ENCODE results near the gene BCLAF1.
"Not testable (repeated sequence)": the region's sequence is repeated elsewhere in the genome, so short reads cannot be mapped to it uniquely, and the experiment has no call there.

BCLAF1 gene

GRCh38 chr6:136228814-136229213, 60.8 kb downstream of the BCLAF1 start:
- peaks cover 12 to 15% of the 10 kb centered on the region in 2 donors for H3K4me1 ChIP-seq (ENCODE audit: control insufficient read depth in 1 of 2, insufficient read depth in 2 of 2, low read length in 2 of 2)
- no peak overlapping the region for H3K9ac ChIP-seq (ENCODE audit: low read depth in 1 of 2, low read length in 2 of 2)
- H3K4me3 ChIP-seq (ENCODE audit: low read depth in 1 of 2, low read length in 2 of 2) = no peak overlapping the region
- no peaks in the 10 kb centered on the region for H3K27me3 ChIP-seq (ENCODE audit: control insufficient read depth in 1 of 2, insufficient read depth in 2 of 2, low read length in 2 of 2)
- no peak overlapping the region for H3K27ac ChIP-seq (ENCODE audit: low read depth, low read length)
- H3K36me3 ChIP-seq (ENCODE audit: control insufficient read depth in 1 of 2, insufficient read depth in 2 of 2, low read length in 2 of 2) = no peaks in the 10 kb centered on the region
- H3K9me3 ChIP-seq (ENCODE audit: control insufficient read depth in 1 of 2, low read length in 2 of 2) = no peaks in the 10 kb centered on the region

- Histone ChIP-seq H3K9me3 (ENCODE audit: control insufficient read depth in 1 of 2, low read length in 2 of 2) (no peaks in the 10 kb centered on the region), H3K27ac (ENCODE audit: low read depth, low read length) (no peak overlapping the region), H3K27me3 (ENCODE audit: control insufficient read depth in 1 of 2, insufficient read depth in 2 of 2, low read length in 2 of 2) (no peaks in the 10 kb centered on the region), H3K9ac (ENCODE audit: low read depth in 1 of 2, low read length in 2 of 2) (peak overlapping the region; percentile 4 to 41), H3K4me3 (ENCODE audit: low read depth in 1 of 2, low read length in 2 of 2) (peak overlapping the region; percentile 44 to 72), H3K36me3 (ENCODE audit: control insufficient read depth in 1 of 2, insufficient read depth in 2 of 2, low read length in 2 of 2) (no peaks in the 10 kb centered on the region), H3K4me1 (ENCODE audit: control insufficient read depth in 1 of 2, insufficient read depth in 2 of 2, low read length in 2 of 2) (peaks cover 12 to 15% of the 10 kb centered on the region in 2 donors)
These were observed 62.8 kb downstream of the BCLAF1 start for GRCh38 chr6:136226674-136227377.

GRCh38 chr6:136226027-136226673, 63.5 kb downstream of the BCLAF1 start:
- H3K4me1 ChIP-seq (ENCODE audit: control insufficient read depth in 1 of 2, insufficient read depth in 2 of 2, low read length in 2 of 2) = peaks cover 12 to 15% of the 10 kb centered on the region in 2 donors
- H3K36me3 ChIP-seq (ENCODE audit: control insufficient read depth in 1 of 2, insufficient read depth in 2 of 2, low read length in 2 of 2) = no peaks in the 10 kb centered on the region
- peak overlapping the region; percentile 4 to 41 for H3K9ac ChIP-seq (ENCODE audit: low read depth in 1 of 2, low read length in 2 of 2)
- peak overlapping the region; percentile 44 to 72 for H3K4me3 ChIP-seq (ENCODE audit: low read depth in 1 of 2, low read length in 2 of 2)
- H3K27me3 ChIP-seq (ENCODE audit: control insufficient read depth in 1 of 2, insufficient read depth in 2 of 2, low read length in 2 of 2) = no peaks in the 10 kb centered on the region
- no peak overlapping the region for H3K27ac ChIP-seq (ENCODE audit: low read depth, low read length)
- H3K9me3 ChIP-seq (ENCODE audit: control insufficient read depth in 1 of 2, low read length in 2 of 2) = no peaks in the 10 kb centered on the region

GRCh38 chr6:136225496-136225895, 64.2 kb downstream of the BCLAF1 start:
- no peaks in the 10 kb centered on the region for H3K27me3 ChIP-seq (ENCODE audit: control insufficient read depth in 1 of 2, insufficient read depth in 2 of 2, low read length in 2 of 2)
- H3K4me3 ChIP-seq (ENCODE audit: low read depth in 1 of 2, low read length in 2 of 2) = no peak overlapping the region
- peaks cover 12 to 15% of the 10 kb centered on the region in 2 donors for H3K4me1 ChIP-seq (ENCODE audit: control insufficient read depth in 1 of 2, insufficient read depth in 2 of 2, low read length in 2 of 2)
- no peaks in the 10 kb centered on the region for H3K9me3 ChIP-seq (ENCODE audit: control insufficient read depth in 1 of 2, low read length in 2 of 2)
- no peaks in the 10 kb centered on the region for H3K36me3 ChIP-seq (ENCODE audit: control insufficient read depth in 1 of 2, insufficient read depth in 2 of 2, low read length in 2 of 2)
- H3K9ac ChIP-seq (ENCODE audit: low read depth in 1 of 2, low read length in 2 of 2) = no peak overlapping the region
- H3K27ac ChIP-seq (ENCODE audit: low read depth, low read length) = no peak overlapping the region

GRCh38 chr6:136224974-136225373, 64.7 kb downstream of the BCLAF1 start:
- not testable (repeated sequence) for H3K4me3 ChIP-seq (ENCODE audit: low read depth in 1 of 2, low read length in 2 of 2); H3K36me3 ChIP-seq (ENCODE audit: control insufficient read depth in 1 of 2, insufficient read depth in 2 of 2, low read length in 2 of 2); H3K9me3 ChIP-seq (ENCODE audit: control insufficient read depth in 1 of 2, low read length in 2 of 2); H3K27ac ChIP-seq (ENCODE audit: low read depth, low read length); H3K9ac ChIP-seq (ENCODE audit: low read depth in 1 of 2, low read length in 2 of 2); H3K27me3 ChIP-seq (ENCODE audit: control insufficient read depth in 1 of 2, insufficient read depth in 2 of 2, low read length in 2 of 2)
- peaks cover 12 to 15% of the 10 kb centered on the region in 2 donors for H3K4me1 ChIP-seq (ENCODE audit: control insufficient read depth in 1 of 2, insufficient read depth in 2 of 2, low read length in 2 of 2)

GRCh38 chr6:136216503-136217401, 72.9 kb downstream of the BCLAF1 start:
- Histone ChIP-seq H3K27ac (ENCODE audit: low read depth, low read length) (no peak overlapping the region), H3K36me3 (ENCODE audit: control insufficient read depth in 1 of 2, insufficient read depth in 2 of 2, low read length in 2 of 2) (no peaks in the 10 kb centered on the region), H3K9ac (ENCODE audit: low read depth in 1 of 2, low read length in 2 of 2) (no peak overlapping the region), H3K27me3 (ENCODE audit: control insufficient read depth in 1 of 2, insufficient read depth in 2 of 2, low read length in 2 of 2) (no peaks in the 10 kb centered on the region), H3K4me3 (ENCODE audit: low read depth in 1 of 2, low read length in 2 of 2) (no peak overlapping the region), H3K9me3 (ENCODE audit: control insufficient read depth in 1 of 2, low read length in 2 of 2) (no peaks in the 10 kb centered on the region), H3K4me1 (ENCODE audit: control insufficient read depth in 1 of 2, insufficient read depth in 2 of 2, low read length in 2 of 2) (no peaks in the 10 kb centered on the region)

GRCh38 chr6:136213853-136214252, 75.8 kb downstream of the BCLAF1 start:
- H3K9me3 ChIP-seq (ENCODE audit: control insufficient read depth in 1 of 2, low read length in 2 of 2) = no peaks in the 10 kb centered on the region
- no peaks in the 10 kb centered on the region for H3K4me1 ChIP-seq (ENCODE audit: control insufficient read depth in 1 of 2, insufficient read depth in 2 of 2, low read length in 2 of 2)
- no peak overlapping the region for H3K27ac ChIP-seq (ENCODE audit: low read depth, low read length)
- H3K4me3 ChIP-seq (ENCODE audit: low read depth in 1 of 2, low read length in 2 of 2) = no peak overlapping the region
- H3K27me3 ChIP-seq (ENCODE audit: control insufficient read depth in 1 of 2, insufficient read depth in 2 of 2, low read length in 2 of 2) = no peaks in the 10 kb centered on the region
- H3K9ac ChIP-seq (ENCODE audit: low read depth in 1 of 2, low read length in 2 of 2) = no peak overlapping the region
- no peaks in the 10 kb centered on the region for H3K36me3 ChIP-seq (ENCODE audit: control insufficient read depth in 1 of 2, insufficient read depth in 2 of 2, low read length in 2 of 2)

- no peak overlapping the region for H3K27ac ChIP-seq (ENCODE audit: low read depth, low read length)
- H3K4me1 ChIP-seq (ENCODE audit: control insufficient read depth in 1 of 2, insufficient read depth in 2 of 2, low read length in 2 of 2) = no peaks in the 10 kb centered on the region
- no peaks in the 10 kb centered on the region for H3K9me3 ChIP-seq (ENCODE audit: control insufficient read depth in 1 of 2, low read length in 2 of 2)
- no peaks in the 10 kb centered on the region for H3K27me3 ChIP-seq (ENCODE audit: control insufficient read depth in 1 of 2, insufficient read depth in 2 of 2, low read length in 2 of 2)
- no peak overlapping the region for H3K4me3 ChIP-seq (ENCODE audit: low read depth in 1 of 2, low read length in 2 of 2)
- no peaks in the 10 kb centered on the region for H3K36me3 ChIP-seq (ENCODE audit: control insufficient read depth in 1 of 2, insufficient read depth in 2 of 2, low read length in 2 of 2)
- no peak overlapping the region for H3K9ac ChIP-seq (ENCODE audit: low read depth in 1 of 2, low read length in 2 of 2)
These were observed 76.6 kb downstream of the BCLAF1 start for GRCh38 chr6:136213012-136213539.

GRCh38 chr6:136212608-136213007, 77.0 kb downstream of the BCLAF1 start:
- H3K9me3 ChIP-seq (ENCODE audit: control insufficient read depth in 1 of 2, low read length in 2 of 2) = no peaks in the 10 kb centered on the region
- no peak overlapping the region for H3K4me3 ChIP-seq (ENCODE audit: low read depth in 1 of 2, low read length in 2 of 2)
- H3K4me1 ChIP-seq (ENCODE audit: control insufficient read depth in 1 of 2, insufficient read depth in 2 of 2, low read length in 2 of 2) = no peaks in the 10 kb centered on the region
- H3K27ac ChIP-seq (ENCODE audit: low read depth, low read length) = no peak overlapping the region
- no peaks in the 10 kb centered on the region for H3K27me3 ChIP-seq (ENCODE audit: control insufficient read depth in 1 of 2, insufficient read depth in 2 of 2, low read length in 2 of 2)
- H3K9ac ChIP-seq (ENCODE audit: low read depth in 1 of 2, low read length in 2 of 2) = no peak overlapping the region
- no peaks in the 10 kb centered on the region for H3K36me3 ChIP-seq (ENCODE audit: control insufficient read depth in 1 of 2, insufficient read depth in 2 of 2, low read length in 2 of 2)

Data from duodenal mucosa (tissue), 2 donors.